SU-DHL-6 (cell line): ENCODE data around the gene ZNF385C.
A peak's percentile ranks its signal among the peaks of the same experiment; 100 is the strongest.

Source experiments
- H2AFZ ChIP-seq: fragments of 200-600 bp; sonication (generic); 2 replicates; pipeline ENCODE4 v1.6.1; 2014; ENCODE audit warnings: low read depth, mild to moderate bottlenecking, moderate library complexity, mixed read lengths, antibody characterized with exemption, low read length; ENCODE audit not compliant: severe bottlenecking
- H3F3A ChIP-seq: fragments of 200-600 bp; shearing (Covaris generic); 2 replicates; pipeline ENCODE4 v1.6.0; 2016; ENCODE audit warnings: antibody characterized with exemption, mild to moderate bottlenecking; ENCODE audit not compliant: insufficient read depth
- H3K27ac ChIP-seq: fragments of 200-600 bp; sonication (generic); 2 replicates; pipeline ENCODE4 v1.5.1; 2016; ENCODE audit warnings: low read depth, mild to moderate bottlenecking, low read length, moderate library complexity, mixed read lengths
- H3K27me3 ChIP-seq: fragments of 200-600 bp; sonication (generic), shearing (Covaris generic); 2 replicates; pipeline ENCODE4 v1.6.0; 2014; ENCODE audit warnings: mild to moderate bottlenecking, low read length
- H3K36me3 ChIP-seq: fragments of 200-600 bp; sonication (generic); 2 replicates; pipeline ENCODE4 v1.6.1; 2014; ENCODE audit warnings: mild to moderate bottlenecking, low read length, mixed read lengths
- H3K4me2 ChIP-seq: fragments of 300-600, 200-600 bp; shearing (Covaris generic), sonication (generic); 2 replicates; pipeline ENCODE4 v1.6.0; 2014; ENCODE audit warnings: low read length, low read depth, mild to moderate bottlenecking; ENCODE audit not compliant: poor library complexity, severe bottlenecking
- H3K4me3 ChIP-seq: fragments of 200-600 bp; sonication (generic); 2 replicates; pipeline ENCODE4 v1.5.1; 2014; ENCODE audit warnings: antibody characterized with exemption, low read length, mild to moderate bottlenecking, mixed read lengths; ENCODE audit not compliant: insufficient read depth, poor library complexity, severe bottlenecking
- H3K79me2 ChIP-seq: fragments of 200-600 bp; sonication (generic); 2 replicates; pipeline ENCODE4 v1.6.1; 2014; ENCODE audit warnings: mild to moderate bottlenecking, low read length, moderate library complexity; ENCODE audit not compliant: insufficient read depth
- H3K9ac ChIP-seq: fragments of 200-600 bp; sonication (generic); 2 replicates; pipeline ENCODE4 v1.7.0; 2014; ENCODE audit warnings: mild to moderate bottlenecking, low read length
- H3K9me2 ChIP-seq: fragments of 200-600 bp; sonication (generic); replicated peaks from 2 replicates; pipeline ENCODE4 v1.6.1; 2014; ENCODE audit warnings: low read length; ENCODE audit not compliant: insufficient read depth
- H3K9me3 ChIP-seq: fragments of 200-600 bp; sonication (generic); 2 replicates; pipeline ENCODE4 v1.6.1; 2014; ENCODE audit warnings: low read length, mixed read lengths; ENCODE audit not compliant: insufficient read depth
- H4K20me1 ChIP-seq: fragments of 200-600 bp; sonication (generic); 2 replicates; pipeline ENCODE4 v1.6.1; 2014; ENCODE audit warnings: low read depth, mild to moderate bottlenecking, antibody characterized with exemption, low read length, moderate library complexity, mixed read lengths
- CTCF ChIP-seq: fragments of 200-600 bp; sonication (generic); IDR thresholded peaks from one replicate; pipeline ENCODE4 v1.5.1; 2017; ENCODE audit warnings: antibody characterized with exemption, mild to moderate bottlenecking, low read length, moderate library complexity; ENCODE audit not compliant: insufficient read depth, poor library complexity, severe bottlenecking
- EZH2phosphoT487 ChIP-seq: fragments of 200-600 bp; sonication (generic), shearing (Covaris generic); conservative IDR thresholded peaks from 2 replicates; pipeline ENCODE4 v1.6.1; 2018; ENCODE audit warnings: mild to moderate bottlenecking, antibody characterized with exemption, low read length, moderate library complexity, mixed read lengths

ZNF385C gene

GRCh38 chr17:42124256-42124655 lies 26.0 kb upstream of the ZNF385C start:
- Histone ChIP-seq H3K9me2 (no peaks in the 10 kb centered on the region), H3F3A (0 out of 2 replicates have a peak, but pooled peaks cover 7% of the 10 kb centered on the region), H3K79me2 (no peaks in the 10 kb centered on the region), H3K9ac (no peak overlapping the region), H3K9me3 (no peaks in the 10 kb centered on the region), H3K36me3 (peaks cover 14% of the 10 kb centered on the region), H3K27me3 (no peaks in the 10 kb centered on the region), H4K20me1 (no peaks in the 10 kb centered on the region), H2AFZ (no peak overlapping the region), H3K27ac (no peak overlapping the region), H3K4me3 (no peak overlapping the region), H3K4me2 (no peak overlapping the region)
- no peak for TF ChIP-seq EZH2phosphoT487
- TF ChIP-seq CTCF = no peak

GRCh38 chr17:42122371-42123303 lies 24.4 kb upstream of the ZNF385C start, which contains the start of gene HSPB9:
TSS of gene HSPB9 (plus strand) at chr17:42122804. CDS start at chr17:42122851, 47 bp downstream.
- Histone ChIP-seq H3K4me3 (no peak within 1 kb of the TSS), H3K9me2 (no peaks in the 10 kb centered on the region), H3K79me2 (no peaks in the 10 kb centered on the region), H3K4me2 (peak within 1 kb of the TSS; percentile 75), H3K36me3 (peaks cover 12% of the 10 kb centered on the region), H3K9me3 (no peaks in the 10 kb centered on the region), H4K20me1 (no peaks in the 10 kb centered on the region), H3K27me3 (no peaks in the 10 kb centered on the region), H3K9ac (no peak within 1 kb of the TSS), H2AFZ (no peak within 1 kb of the TSS), H3F3A (0 out of 2 replicates have a peak, but pooled peaks cover 7% of the 10 kb centered on the region), H3K27ac (no peak within 1 kb of the TSS)
- TF ChIP-seq CTCF = no peak
- no peak for TF ChIP-seq EZH2phosphoT487

GRCh38 chr17:42120770-42121769 lies 22.8 kb upstream of the ZNF385C start, which contains the start of gene KAT2A:
TSS of gene KAT2A (minus strand) at chr17:42121367. CDS start at chr17:42121304, 63 bp downstream.
- Histone ChIP-seq H3K36me3 (0 out of 2 replicates have a peak, but pooled peaks cover 3% of the 10 kb centered on the region), H3K4me2 (peak within 1 kb of the TSS; percentile 75), H2AFZ (peak within 1 kb of the TSS; percentile 70), H3F3A (peaks cover 8% of the 10 kb centered on the region), H3K4me3 (peak within 1 kb of the TSS; percentile 74), H4K20me1 (no peaks in the 10 kb centered on the region), H3K9ac (peak within 1 kb of the TSS; percentile 81), H3K27ac (peak within 1 kb of the TSS; percentile 53), H3K9me3 (no peaks in the 10 kb centered on the region), H3K79me2 (no peaks in the 10 kb centered on the region), H3K9me2 (no peaks in the 10 kb centered on the region), H3K27me3 (no peaks in the 10 kb centered on the region)
- no peak for TF ChIP-seq CTCF
- TF ChIP-seq EZH2phosphoT487 = no peak
